Amniotic epithelial cell (primary cell): Measurements from ENCODE around the gene ADAMTS14.
A peak's percentile ranks its signal among the peaks of the same experiment; 100 is the strongest.
"Not testable (repeated sequence)": the region's sequence is repeated elsewhere in the genome, so short reads cannot be mapped to it uniquely, and the experiment has no call there.

Experiments
- DNase-seq: peaks from one replicate; pipeline ENCODE4 v3.0.0-alpha.2; 2010; ENCODE audit warnings: low read depth

The ADAMTS14 gene

DNA sequence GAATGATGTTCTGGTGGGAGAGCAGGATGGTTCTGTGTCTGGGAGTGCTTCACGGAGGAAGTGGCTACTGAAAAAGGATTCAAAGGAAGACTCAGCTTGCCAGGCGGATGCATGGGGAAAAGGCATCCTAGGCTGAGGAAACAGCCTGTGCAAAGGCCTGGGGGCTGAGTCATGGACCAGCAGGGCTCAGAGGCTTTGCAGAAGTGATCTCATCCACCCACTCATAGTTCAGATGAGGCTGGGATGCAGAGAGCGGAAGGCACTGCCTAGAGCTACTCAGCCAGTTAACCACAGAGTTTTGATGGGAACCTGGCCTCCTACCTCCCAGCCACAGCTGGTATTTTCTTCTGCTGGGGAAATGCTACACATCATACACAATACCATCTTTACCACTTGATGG lies 15.8 kb upstream of the ADAMTS14 start:
- DNase-seq, result peak; percentile 99

DNA sequence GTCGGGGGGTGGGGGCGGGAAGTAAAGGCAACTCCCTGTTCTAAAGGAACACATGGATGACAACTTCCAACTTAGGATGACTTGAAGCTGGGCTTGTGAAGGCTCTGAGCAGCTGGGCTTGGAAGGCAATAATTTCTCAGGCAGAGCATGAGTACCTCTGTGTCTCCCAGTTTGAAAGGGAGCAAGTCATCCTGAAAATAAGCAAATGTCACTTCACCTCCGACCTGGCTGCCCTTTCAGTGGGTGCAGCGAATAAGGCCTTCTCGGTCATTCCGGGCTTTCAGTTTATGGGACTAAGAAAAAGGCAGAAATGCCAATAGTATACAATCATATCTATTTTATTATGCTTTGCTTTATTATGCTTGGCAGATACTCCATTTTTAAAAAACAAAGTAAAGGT lies 15.3 kb upstream of the ADAMTS14 start:
- no peak for DNase-seq

DNA sequence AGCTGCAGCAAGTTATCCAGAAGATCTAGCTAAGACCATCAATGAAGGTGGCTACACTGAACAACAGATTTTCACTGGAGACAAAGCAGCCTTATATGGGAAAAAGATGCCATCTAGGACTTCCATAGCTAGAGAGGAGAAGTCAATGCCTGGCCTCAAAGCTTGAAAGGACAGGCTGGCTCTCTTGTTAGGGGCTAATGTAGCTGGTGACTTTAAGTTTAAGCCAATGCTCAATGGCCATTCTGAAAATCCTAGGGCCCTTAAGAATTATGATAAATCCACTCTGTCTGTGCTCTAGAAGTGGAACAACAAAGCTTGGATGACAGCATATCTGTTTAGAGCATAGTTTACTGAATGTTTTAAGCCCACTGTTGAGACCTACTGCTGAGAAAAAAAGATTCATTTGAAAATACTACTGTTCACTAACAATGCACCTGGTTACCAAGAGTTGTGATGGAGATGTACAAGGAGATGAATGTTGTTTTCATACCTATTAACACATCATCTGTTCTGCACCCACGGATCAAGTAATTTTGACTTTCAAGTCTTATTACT lies 13.6 kb upstream of the ADAMTS14 start:
- DNase-seq, result no peak

DNA sequence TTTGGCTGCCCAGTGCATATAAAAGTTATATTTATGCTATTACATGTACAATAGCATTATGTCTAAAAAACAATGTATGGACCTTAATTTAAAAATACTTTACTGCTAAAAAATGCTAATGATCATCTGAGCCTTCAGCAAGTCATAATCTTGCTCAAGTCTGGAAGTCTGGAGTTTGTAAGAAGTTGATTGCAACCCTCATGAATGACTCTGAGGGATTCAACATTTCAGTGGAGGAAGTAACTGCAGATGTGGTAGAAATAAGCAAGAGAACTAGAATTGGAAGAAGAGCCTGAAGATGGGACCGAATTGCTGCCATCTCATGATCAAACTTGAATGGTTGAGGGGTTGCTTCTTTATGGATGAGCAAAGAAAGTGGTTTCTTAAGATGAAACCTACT lies 13.0 kb upstream of the ADAMTS14 start:
- peak; percentile 38 for DNase-seq

DNA sequence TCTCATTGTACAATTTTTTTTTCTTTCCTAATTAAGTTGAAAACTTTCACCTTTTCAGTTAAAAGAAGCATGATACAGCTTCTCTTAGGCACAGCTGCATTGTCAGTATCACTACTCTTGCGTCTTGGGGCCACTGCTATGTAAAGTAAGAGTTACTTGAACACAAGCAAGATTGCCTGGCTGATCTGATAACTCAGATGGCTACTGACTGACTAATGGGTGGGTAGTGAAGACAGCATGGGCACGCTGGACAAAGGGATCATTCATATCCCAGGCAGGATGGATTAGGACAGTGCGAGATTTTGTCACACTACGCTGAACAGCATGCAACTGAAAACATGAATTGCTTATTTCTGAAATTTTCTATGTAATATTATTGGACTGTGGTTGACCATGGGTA lies 11.6 kb upstream of the ADAMTS14 start:
- DNase-seq, result no peak

DNA sequence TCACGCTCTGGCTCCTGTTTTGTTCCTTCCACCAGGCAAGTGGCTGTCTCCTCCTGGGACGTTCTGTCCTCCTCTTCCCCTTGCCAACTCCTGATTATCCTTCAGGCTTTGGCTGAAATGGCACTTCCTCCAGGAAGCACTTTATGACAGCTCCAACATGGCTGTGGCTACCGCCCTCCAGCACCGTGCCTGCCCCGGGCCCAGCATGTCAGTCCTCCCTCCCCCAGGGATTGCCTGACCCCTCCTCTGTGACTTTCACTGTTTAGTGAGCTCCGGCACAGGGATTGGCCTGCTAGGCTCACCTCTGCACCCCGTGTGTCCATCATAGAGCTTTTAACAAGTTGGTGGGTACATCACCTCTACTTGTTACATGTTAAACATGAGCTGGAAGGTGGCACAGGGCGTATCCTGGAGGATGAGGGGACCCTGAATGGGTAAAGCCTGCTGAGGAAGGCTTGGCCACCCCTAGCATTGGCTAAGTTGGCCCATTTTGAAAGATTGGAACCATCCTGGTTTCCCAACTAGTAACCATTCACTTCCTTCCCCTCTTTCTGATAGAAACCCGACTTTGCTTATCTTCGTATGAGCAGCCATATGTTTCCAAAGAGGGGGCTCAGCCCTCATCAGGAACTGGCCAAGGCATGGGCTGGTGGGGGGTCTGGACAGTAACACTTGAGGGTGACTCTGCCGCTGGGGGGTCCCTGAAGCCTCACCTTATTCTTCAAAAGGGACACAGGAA lies 10.5 kb upstream of the ADAMTS14 start:
- no peak for DNase-seq

DNA sequence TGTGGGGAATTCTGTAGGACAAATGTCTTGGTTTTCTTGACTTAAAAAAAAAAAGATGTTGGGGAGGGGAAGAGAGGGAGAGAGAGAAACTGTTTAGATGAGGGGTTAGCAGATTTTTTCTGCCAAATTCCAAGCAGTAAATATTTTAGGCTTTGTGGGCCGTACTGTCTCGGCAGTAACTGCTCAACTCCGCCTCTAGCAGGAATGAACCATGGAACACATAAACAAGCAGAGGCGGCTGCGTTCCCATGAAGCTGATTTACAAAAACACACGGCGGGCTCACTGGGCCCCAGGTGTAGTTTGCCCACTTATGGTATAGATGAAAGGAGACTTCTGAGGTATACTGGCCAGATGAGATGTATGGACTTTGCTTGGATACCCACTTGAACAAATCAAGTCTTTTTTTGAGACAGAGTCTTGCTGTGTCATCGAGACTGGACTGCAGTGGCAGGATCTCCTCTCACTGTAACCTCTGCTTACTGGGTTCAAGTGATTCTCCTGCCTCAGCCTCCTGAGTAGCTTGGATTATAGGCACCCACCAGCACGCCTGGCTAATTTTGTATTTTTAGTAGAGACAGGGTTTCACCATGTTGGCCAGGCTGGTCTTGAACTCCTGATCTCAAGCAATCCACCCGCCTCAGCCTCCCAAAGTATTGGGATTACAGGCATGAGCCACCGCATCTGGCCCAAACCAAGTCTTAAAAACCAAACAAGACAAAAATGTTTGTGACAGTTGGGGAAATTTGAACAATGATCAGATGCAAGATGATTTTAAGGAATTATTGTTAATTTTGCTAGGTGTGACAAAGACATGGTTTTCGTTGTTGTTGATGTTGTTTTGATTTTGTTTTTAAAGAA lies 9.7 kb upstream of the ADAMTS14 start:
- DNase-seq, result peak; percentile 51

DNA sequence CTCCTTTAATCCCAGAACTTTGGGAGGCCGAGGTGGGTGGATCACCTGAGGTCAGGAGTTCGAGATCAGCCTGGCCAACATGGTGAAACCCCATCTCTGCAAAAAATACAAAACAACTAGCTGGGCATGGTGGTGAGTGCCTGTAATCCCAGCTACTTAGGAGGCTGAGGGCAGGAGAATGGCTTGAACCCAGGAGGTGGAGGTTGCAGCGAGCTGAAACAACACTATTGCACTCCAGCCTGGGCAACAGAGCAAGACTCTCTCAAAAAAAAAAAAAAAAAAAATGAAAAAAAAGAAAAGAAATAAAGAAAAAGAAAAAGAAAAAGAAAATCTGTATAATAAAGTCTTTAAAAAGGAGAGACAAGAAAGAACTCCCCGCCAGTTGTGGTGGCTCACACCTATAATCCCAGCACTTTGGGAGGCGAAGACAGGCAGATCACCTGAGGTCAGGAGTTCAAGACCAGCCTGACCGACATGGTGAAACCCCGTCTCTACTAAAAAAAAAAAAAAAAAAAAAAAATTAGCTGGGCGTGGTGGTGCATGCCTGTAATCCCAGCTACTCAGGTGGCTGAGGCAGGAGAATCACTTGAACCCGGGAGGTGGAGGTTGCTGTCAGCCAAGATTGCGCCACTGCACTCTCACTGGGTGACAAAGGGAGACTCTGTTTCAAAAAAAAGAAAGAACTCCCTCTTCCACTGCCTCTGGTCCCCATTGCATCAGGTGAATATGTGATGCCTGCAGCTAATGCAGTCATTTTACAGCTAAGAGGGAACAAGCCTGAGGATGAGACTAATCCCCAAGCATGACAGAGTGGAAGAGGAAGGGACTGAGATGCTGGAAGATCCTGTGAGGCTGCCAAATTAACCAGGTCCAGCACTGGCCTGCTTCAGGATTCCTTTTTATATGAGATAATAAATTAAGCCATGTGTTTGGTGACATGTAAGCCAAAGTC lies 8.6 kb upstream of the ADAMTS14 start:
- not testable (repeated sequence) for DNase-seq

DNA sequence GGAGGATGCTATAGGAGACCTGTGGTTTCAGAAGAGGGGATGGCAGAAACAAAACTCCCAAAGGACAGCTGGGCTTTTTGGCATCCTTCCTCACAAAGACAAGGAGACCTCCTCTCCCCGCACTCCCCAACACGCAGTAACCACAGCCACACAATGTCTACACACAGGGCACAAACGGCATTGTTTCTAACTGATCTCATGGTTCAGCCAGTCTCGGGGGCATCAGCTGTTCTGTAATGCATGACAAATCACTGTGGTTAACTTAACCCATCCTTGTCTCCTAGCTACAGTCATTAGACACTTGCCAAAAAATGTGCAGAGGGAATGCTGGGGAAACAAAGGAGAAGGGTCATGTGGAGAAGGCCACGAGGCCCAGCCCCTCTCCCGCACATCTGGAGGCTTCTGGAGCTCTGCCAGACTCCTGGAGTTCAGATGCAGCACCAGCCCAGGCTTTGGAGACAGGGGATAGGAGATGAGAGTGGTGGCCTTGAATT lies 7.6 kb upstream of the ADAMTS14 start:
- peak; percentile 98 for DNase-seq

DNA sequence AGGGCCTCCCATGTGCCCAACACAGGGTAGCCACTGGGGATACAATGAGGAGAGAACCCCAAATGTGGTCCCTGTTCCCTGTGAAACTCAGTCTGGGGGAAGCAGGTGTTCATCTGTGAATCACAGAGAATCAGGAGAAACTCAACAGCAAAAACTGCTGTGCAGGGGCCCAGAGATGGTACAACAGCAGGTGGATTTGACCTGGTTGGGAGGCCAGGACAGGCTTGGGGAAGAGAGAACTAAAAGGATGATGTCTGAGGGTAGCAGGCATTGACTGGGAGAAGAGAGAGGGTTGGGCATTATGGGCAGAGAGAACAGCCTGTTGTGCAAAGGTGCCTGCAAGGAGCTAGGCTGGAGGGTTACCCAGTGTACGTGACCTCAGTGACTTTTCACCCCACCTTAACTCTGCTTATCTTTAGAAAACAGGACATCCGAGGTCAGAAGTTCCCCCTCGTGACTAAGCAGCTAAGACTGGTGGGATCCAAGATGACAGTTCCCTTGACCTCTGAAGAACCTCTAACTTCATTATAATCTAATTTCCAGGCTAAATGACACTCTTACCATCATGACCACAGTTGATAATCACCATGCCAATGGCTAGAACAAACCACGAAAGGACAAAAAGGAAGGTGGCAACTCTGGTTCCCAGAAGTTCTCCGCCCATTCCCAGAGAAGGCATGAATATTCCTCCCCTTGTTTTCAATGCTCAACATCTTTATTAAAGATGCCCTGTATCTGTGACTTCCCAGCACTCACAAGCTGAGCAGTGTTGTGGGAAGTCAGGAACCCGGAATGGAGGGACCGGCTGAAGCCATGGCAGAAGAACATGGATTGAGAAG lies 5.1 kb upstream of the ADAMTS14 start:
- no peak for DNase-seq

DNA sequence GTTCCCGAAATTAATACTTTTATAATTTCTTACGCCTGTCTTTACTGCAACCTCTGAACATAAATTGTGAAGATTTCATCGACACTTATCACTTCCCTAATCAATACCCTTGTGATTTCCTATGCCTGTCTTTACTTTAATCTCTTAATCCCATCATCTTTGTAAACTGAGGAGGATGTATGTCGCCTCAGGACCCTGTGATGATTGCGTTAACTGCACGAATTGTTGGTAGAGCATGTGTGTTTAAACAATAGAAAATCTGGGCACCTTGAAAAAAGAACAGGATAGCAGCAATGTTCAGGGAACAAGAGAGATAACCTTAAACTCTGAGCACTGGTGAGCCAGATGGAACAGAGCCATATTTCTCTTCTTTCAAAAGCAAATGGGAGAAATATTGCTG lies 4.5 kb upstream of the ADAMTS14 start:
- not testable (repeated sequence) for DNase-seq

DNA sequence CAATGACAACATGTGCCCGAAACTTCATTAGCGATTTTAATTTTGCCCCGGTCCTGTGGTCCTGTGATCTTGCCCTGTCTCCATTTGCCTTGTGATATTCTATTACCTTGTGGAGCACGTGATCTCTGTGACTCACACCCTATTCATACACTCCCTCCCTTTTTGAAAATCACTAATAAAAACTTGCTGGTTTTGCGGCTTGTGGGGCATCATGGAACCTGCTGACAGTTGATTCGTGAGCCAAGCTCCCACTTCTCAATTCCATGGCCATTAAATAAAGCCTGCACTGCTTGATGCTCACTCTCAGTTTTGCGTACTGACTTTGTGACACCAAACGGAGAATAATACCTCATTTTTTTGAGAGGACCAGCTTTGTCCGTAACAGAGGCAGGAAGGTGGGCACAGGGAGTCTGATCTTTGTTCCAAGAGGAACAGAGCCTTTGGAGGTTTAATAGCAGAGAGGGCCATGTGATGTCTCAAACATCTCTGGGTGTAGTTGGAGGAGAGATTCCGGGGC lies 3.8 kb upstream of the ADAMTS14 start:
- DNase-seq, result no peak

DNA sequence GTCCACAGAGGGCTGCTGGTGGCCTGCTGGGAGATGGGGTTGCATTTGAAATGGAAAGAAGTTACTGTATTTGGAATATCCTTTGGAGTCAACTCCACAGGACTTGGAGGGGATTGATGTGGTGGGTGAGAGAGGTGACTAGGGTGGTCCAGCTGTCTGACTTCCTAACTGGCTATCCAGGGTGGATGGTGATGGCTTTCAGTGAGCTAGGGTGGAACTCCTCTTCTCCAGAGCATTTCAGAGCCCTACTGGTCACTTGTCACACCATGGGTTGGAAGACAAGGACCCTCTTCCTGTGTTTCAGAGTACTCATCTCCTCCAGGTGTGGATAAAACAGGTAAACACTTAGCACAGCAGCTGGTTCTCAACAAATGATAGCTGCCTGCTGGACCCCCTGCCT lies 3.3 kb upstream of the ADAMTS14 start:
- no peak for DNase-seq

DNA sequence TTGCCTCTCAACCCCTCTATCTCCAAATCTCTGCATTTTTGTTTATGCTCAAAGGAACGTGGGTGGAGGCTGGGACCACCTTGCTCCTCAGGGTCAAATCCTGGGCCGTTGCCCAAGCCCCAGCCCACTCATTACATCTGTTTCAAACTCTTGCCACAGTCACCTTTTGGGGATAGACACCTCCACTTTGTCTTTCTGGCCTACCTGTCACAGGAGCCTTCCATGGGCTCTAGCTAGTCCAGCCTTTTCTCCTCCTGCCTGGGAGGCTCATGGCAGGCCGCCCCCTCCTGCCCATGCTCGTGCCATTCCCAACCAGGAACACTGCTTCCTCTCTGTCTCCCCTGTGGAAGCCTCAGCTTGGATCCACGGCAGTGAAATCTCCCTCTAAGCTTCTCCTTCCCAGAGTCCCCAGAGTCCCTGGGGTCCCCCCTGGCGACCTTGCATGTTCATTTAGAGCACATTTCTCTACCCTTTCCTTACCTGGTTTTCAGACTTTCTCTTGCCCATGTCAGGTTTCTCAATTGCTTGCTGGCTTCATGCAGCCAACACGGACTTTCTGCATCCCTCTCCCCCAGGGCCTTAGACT lies 2.5 kb upstream of the ADAMTS14 start:
- DNase-seq, result no peak

DNA sequence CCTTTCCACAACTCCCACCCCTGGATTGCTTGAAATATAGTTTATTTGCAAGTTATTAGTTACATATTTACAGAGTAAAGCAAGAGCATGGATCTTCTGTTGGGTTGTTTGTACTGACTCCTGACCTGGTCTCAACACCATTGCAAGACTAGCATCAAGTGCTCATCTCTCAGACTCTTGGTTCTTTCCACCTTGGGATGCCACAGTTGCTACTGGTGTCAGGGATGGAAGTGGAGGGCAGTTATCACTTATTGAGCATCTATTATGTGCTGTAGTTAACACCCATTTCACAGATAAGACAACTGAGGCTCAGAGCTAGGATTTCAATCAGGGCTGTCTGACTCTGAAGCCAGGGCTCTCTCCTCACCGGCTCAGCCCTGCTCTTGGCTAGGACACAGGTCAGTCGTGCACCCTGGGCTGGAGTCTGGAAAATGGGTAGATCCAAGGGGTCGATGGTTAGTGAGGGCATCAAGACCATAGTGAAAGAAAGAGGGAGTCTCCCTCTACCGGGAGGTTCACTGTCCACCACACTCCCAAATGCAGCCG lies 614 bp upstream of the ADAMTS14 start:
- DNase-seq, result no peak

DNA sequence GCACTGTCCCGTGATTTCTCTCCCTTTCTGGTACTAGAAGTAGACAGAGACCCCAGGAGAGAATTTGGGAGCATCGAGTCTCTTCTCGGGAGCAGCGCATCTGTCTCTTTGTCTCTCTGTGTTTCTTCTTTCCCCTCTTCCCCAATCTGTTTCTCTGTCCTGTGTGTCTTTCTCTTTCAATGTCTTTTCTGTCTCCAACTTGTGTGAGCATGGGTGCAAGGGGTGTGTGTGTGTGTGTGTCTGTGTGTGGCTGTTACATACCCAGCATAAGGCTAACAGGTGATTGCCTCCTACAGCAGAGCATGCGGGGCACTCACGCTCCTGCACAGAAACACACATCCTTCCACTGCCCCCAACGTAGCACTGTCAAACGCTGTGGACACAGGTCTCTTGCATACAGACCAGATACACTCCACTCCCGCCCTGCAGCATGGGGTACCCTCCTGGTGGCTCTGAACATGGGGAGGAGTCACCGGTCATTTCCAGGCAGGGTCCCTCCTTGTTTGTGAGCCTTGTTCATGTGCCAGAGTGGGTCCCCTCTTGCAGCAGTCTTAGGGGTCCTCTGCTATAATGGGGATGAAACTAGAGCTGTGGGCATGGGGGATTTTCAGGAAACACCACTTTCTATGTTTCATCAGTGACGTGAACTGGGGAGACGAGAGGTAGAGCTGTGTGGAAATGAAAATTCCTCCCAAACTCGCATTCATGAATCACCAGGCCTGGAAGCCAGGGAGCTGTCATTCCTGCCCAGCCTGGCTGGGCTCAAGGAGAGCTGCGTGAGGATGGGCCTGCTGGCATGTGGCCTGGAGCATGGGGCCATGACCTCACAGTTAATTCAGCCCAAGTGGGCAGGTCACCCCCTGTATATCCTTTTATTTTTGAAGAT lies 980 bp downstream of the ADAMTS14 start:
- DNase-seq, result peak; percentile 84

DNA sequence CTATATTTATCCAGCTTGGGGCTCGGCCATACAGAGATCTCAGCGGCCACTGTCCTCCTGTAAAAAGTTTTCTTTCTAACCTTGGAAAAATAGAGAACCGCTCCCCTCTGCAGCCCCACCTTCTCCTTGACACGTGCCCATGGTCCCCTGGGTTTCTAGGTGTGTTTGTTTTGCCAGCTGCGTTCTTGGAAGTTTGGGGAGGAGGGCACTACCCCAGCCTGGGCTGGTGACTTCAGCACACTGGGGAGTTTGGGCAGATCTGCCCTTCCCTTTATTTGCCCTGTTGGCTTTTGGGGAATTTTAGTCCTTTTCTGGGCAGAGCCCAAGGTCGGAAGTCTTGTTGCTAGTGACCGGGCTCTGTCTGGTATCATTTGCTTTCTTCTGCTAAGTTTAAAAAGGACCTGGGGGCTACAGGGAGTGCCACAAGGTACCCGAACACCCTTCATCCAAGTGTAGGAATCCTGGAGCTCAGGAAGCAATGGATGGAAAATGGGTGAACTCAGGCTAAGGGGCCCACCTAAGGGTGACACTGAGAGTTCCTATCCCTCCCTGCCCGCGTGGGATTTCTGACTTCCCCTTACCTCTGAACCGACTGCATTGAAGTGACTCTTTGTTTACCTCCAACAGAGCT lies 1.7 kb downstream of the ADAMTS14 start:
- DNase-seq, result no peak
